Colonic mucosa (tissue), 4 donors: ENCODE measurements around the gene FAM13A. TPM values are rescaled to one million over a fixed set of nuclear protein-coding genes. Genes with fewer than 3 reads are reported as not detected.
"Not testable (repeated sequence)": the region's sequence is repeated elsewhere in the genome, so short reads cannot be mapped to it uniquely, and the experiment has no call there.

Experiments used
- DNase-seq: peaks from one replicate; pipeline ENCODE4 v3.0.0-alpha.2; 2020
- H3K27ac ChIP-seq: fragments of 200-600 bp; one replicate; pipeline ENCODE4 v1.8.0; 2021
- H3K27me3 ChIP-seq: fragments of 200-600 bp; one replicate; pipeline ENCODE4 v1.8.0; 2021
- H3K36me3 ChIP-seq: fragments of 200-600 bp; one replicate; pipeline ENCODE4 v1.8.0; 2021
- H3K4me1 ChIP-seq: fragments of 200-600 bp; one replicate; pipeline ENCODE4 v1.8.0; 2021; ENCODE audit warnings: mild to moderate bottlenecking
- H3K4me3 ChIP-seq: fragments of 200-600 bp; one replicate; pipeline ENCODE4 v1.8.0; 2021
- H3K9ac ChIP-seq, 2 donors: one replicate each; pipeline ENCODE4 v1.7.0; 2013; ENCODE audit warnings: control low read depth in 2 of 2, low read depth in 2 of 2, low read length in 2 of 2
- H3K9me3 ChIP-seq: fragments of 200-600 bp; one replicate; pipeline ENCODE4 v1.8.0; 2021
- intact Hi-C: fragments of 100-400 bp; cut with DNase I; formaldehyde crosslinking; loops from one replicate; pipeline ENCODE4 v1.14.1; 2022
- total RNA-seq, 2 donors: library from RNA; stranded (reverse); fragmentation: NEBNext Ultra II Directional in 1 of 2; extraction: Animal tissue kit (Norgen Biotek cat#: 25700) in 1 of 2; gene quantifications; one replicate each; pipeline ENCODE4 v1.2.1, GENCODE V29; 2021
- TF ChIP-seq, protein P1 (sequence below): fragments of 200-600 bp; IDR thresholded peaks from one replicate; pipeline ENCODE4 v1.8.0; 2022; ENCODE audit warnings: antibody characterized with exemption, mild to moderate bottlenecking
- donor health status: healthy.
- donor health status: DM: no; HTN: no; CAD: no.
- donor health status: DM: no; HTN: no; CAD: no.

Gene FAM13A
- total RNA-seq, 2 donors from 2014 or later, result 34.0 to 248 TPM

DNA sequence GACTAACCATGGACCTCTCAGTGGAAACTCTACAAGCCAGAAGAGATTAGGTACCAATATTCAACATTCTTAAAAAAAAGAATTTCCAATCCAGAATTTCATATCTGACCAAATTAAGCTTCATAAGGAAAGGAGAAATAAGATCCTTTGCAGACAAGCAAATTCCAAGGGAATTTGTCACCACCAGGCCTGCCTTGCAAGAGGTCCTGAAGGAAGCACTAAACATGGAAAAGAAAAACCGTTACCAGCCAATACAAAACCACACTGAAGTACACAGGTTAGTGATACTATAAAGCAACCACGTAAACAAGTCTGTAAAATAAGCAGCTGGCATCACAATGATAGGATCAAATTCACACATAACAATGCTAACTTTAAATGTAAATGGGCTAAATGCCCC is 156.6 kb downstream of the FAM13A start:
- H3K27me3 ChIP-seq, result no peaks in the 10 kb centered on the region
- no peaks in the 10 kb centered on the region for H3K9me3 ChIP-seq
- H3K36me3 ChIP-seq, result no peaks in the 10 kb centered on the region
- TF ChIP-seq, protein P1, sequence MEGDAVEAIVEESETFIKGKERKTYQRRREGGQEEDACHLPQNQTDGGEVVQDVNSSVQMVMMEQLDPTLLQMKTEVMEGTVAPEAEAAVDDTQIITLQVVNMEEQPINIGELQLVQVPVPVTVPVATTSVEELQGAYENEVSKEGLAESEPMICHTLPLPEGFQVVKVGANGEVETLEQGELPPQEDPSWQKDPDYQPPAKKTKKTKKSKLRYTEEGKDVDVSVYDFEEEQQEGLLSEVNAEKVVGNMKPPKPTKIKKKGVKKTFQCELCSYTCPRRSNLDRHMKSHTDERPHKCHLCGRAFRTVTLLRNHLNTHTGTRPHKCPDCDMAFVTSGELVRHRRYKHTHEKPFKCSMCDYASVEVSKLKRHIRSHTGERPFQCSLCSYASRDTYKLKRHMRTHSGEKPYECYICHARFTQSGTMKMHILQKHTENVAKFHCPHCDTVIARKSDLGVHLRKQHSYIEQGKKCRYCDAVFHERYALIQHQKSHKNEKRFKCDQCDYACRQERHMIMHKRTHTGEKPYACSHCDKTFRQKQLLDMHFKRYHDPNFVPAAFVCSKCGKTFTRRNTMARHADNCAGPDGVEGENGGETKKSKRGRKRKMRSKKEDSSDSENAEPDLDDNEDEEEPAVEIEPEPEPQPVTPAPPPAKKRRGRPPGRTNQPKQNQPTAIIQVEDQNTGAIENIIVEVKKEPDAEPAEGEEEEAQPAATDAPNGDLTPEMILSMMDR, result no peak
- no peak overlapping the region for H3K9ac ChIP-seq
- H3K4me1 ChIP-seq, result no peaks in the 10 kb centered on the region
- intact Hi-C loops, result no loop called here
- no peak overlapping the region for H3K27ac ChIP-seq
- no peak for DNase-seq
- H3K4me3 ChIP-seq, result no peak overlapping the region

DNA sequence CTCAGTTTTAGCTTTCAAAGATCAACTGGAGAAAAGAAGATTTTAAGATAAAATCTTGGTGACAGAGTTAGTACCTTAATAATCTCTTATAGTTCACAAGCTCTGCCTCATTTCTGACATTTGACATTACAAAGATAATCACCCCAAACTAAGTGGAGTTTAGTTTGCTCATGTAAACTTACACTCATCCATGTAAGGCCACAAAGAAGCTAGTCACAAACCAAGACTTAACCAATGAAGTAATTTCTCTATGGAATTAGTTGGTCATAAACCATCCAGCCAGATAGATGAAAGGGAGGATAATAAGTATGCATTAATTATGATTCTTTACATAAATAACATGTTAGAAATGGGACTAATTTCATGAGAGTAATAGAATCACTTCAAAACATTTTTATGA is 159.2 kb downstream of the FAM13A start:
- no peak for DNase-seq
- Histone ChIP-seq H3K27me3 (no peaks in the 10 kb centered on the region), H3K9me3 (no peaks in the 10 kb centered on the region), H3K4me1 (no peaks in the 10 kb centered on the region), H3K9ac (no peak overlapping the region), H3K36me3 (no peaks in the 10 kb centered on the region), H3K4me3 (no peak overlapping the region), H3K27ac (no peak overlapping the region)
- intact Hi-C loops, result no loop called here
- TF ChIP-seq, protein P1, result no peak

DNA sequence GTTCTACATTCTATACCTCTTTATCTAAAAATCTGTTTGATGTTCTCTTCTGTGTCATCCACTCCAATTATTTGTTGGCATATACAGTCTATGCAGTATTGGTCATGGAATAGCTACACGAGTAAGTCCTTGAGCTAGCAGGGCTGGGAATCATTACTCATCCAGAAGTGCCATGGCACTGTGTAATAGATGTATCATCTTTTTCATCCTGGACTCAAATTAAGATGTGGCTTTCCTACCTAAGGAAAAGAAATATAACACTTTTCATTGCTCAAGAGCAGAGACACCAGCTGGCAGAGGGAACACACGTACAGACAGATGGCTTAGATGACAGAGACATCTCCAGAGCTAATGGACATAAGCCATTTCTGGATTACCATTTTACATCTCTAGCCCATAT is 159.8 kb downstream of the FAM13A start:
- Histone ChIP-seq H3K27me3 (no peaks in the 10 kb centered on the region), H3K36me3 (no peaks in the 10 kb centered on the region), H3K4me3 (no peak overlapping the region), H3K27ac (no peak overlapping the region), H3K9me3 (no peaks in the 10 kb centered on the region), H3K9ac (no peak overlapping the region), H3K4me1 (no peaks in the 10 kb centered on the region)
- no peak for DNase-seq
- intact Hi-C loops, result no loop called here
- TF ChIP-seq, protein P1, result no peak

DNA sequence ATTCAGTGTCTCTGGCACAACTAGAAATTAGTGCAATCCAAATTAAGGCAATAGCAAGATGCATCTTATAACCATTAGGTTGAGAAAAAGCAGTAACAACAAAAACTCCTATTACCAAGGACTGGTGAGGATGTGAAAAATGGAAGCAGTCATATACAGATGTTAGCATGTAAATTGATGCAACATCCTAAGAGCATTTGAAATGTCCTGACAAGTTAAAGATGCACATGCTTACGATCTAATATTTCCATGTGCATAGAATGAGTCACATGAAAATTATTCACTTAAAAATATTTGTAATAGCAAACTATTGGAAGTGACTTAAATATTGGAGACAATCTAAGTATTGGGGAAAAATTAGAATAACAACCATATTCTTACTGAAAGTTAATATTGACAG is 163.0 kb downstream of the FAM13A start:
- H3K4me3 ChIP-seq, result no peak overlapping the region
- intact Hi-C loops, result no loop called here
- H3K27ac ChIP-seq, result no peak overlapping the region
- H3K27me3 ChIP-seq, result no peaks in the 10 kb centered on the region
- H3K4me1 ChIP-seq, result no peaks in the 10 kb centered on the region
- no peak overlapping the region for H3K9ac ChIP-seq
- DNase-seq, result no peak
- no peaks in the 10 kb centered on the region for H3K9me3 ChIP-seq
- H3K36me3 ChIP-seq, result no peaks in the 10 kb centered on the region
- TF ChIP-seq, protein P1, result no peak

DNA sequence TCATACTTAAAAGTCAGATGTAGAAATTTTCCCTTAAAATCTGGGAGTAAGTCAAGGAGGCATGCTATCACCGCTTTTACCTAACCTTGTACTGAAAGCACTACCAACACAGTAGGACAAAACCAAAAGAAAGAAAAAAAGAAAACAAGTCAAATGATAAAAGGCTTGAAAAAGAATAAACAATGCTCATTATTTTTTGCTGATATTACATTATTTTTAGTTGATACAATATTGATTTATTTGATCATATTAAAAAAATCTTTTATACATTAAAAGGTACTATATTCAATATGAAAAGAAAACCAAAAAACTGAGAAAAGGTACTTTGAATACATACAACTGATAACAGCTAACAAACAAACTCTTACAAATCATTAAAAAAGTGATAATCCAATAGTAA is 164.3 kb downstream of the FAM13A start:
- Histone ChIP-seq H3K9me3 (no peaks in the 10 kb centered on the region), H3K36me3 (no peaks in the 10 kb centered on the region), H3K4me1 (no peaks in the 10 kb centered on the region), H3K27me3 (no peaks in the 10 kb centered on the region), H3K9ac (no peak overlapping the region), H3K27ac (no peak overlapping the region), H3K4me3 (no peak overlapping the region)
- DNase-seq, result no peak
- intact Hi-C loops, result no loop called here
- TF ChIP-seq, protein P1, result no peak

DNA sequence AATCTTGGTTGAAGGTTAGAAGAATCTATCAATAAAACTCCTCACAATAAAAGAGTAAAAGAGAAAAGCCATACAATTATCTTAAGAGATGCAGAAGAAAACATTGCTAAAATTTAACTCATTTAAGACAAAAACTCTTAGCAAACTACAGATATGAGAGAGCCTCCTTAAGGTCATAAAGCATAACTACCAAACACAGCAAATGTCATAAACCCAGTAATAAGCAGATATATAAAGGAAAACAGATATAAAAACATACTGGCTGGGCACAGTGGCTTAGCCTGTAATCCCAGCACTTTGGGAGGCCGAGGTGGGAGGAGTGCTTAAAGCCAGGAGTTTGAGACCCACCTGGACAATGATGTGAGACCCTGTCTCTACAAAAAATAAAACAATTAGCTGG is 165.3 kb downstream of the FAM13A start:
- Histone ChIP-seq H3K36me3 (no peaks in the 10 kb centered on the region), H3K4me1 (no peaks in the 10 kb centered on the region), H3K4me3 (no peak overlapping the region), H3K9ac (no peak overlapping the region), H3K27ac (no peak overlapping the region), H3K9me3 (no peaks in the 10 kb centered on the region), H3K27me3 (no peaks in the 10 kb centered on the region)
- TF ChIP-seq, protein P1, result no peak
- intact Hi-C loops, result no loop called here
- DNase-seq, result no peak

DNA sequence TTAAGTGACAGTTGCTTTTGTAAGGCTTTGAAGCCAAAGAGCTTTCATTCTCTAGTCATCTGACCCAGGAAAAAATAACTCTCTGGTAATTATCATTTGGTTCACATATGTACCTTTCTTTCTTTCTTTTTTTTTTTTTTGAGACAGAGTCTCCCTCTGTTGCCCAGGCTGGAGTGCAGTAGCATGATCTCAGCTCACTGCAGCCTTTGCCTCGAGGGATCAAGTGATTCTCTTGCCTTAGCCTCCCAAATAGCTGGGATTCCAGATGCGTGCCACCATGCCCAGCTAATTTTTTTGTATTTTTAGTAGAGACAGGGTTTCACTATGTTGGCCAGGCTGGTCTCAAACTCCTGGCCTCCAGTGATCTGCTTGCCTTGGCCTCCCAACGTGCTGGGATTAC is 169.6 kb downstream of the FAM13A start:
- intact Hi-C loops, DNase-seq, H3K27ac ChIP-seq, H3K4me1 ChIP-seq, H3K9me3 ChIP-seq, H3K36me3 ChIP-seq, H3K4me3 ChIP-seq, H3K9ac ChIP-seq, H3K27me3 ChIP-seq: not testable (repeated sequence)
